GM21367 (cell line): ENCODE measurements around the gene MYL1.

ENCODE experiments used
- ATAC-seq: cut with Tn5 transposase; IDR thresholded peaks from one replicate; pipeline ENCODE4 v1.9.1; 2021; ENCODE audit not compliant: unreplicated experiment

The MYL1 gene

DNA sequence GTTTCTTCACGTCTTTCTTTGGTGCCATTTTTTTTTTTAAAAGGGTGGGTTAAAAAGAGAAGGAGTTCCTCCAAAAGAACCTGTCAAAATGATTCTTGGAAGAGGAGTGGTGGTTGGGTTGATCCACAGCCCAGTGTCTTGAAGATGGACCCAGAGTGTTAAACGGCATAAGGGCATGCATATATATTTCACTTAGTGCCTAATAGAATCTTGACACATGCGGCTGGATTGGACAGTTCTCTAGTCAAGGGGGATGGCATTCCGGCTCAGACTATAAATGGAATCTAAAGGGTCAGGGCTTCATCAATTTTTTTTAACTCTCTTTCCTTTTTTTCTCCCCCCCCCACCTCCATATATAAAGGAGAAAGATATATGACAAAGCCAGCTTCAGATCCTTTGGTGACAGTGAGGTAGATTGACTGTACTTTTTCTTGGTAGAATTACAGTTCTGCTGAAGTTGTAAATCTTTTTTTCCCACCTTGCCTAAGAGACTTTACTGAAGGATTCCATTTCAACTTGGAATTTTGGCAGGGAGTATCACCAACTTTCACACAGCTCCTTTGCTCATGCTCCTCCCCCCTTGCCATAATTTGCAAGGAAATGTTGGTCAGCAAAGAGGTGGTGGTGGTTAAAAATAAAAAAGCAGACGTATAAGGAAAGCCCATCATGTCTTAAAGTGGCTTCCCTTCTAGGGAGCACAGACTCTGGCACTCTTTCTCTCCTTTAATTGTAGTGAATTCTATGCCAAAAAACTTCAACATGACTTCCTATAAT is at the start of gene MYL1:
MYL1 (minus strand) TSS at position 160 of the 774 bp plus-strand sequence; CDS start at position 28, 132 bp downstream.
- ATAC-seq, result no peak

GRCh38 chr2:210363876-210364275 is 48.9 kb upstream of the MYL1 start:
- ATAC-seq, result no peak

- no peak for ATAC-seq
Observed at GRCh38 chr2:210363261-210363660, 48.3 kb upstream of the MYL1 start.

GRCh38 chr2:210360412-210360811 is 45.4 kb upstream of the MYL1 start:
- ATAC-seq, result no peak

- no peak for ATAC-seq
Observed at GRCh38 chr2:210356944-210357343, 42.0 kb upstream of the MYL1 start.

DNA sequence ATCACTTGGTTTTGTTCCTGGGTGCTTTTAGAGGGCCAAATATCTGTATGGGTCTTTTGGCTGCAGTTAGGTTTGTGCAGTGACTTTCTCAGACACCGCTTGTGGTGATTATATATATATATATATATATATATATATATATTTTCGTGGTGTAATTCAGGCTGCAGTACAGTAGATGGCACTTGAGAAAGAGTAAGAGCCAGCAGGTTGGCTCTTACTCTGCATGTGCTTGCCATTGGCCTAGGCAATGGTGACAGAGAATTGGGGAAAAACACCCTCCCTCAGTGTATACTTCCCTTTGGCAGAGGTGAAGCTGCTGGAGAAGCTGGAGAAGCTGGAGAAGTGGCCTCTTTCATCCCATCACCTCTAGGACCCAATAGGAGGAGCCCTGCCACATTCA is 22.2 kb upstream of the MYL1 start:
- ATAC-seq, result no peak

GRCh38 chr2:210324906-210325305 is 9.9 kb upstream of the MYL1 start:
- ATAC-seq, result no peak

DNA sequence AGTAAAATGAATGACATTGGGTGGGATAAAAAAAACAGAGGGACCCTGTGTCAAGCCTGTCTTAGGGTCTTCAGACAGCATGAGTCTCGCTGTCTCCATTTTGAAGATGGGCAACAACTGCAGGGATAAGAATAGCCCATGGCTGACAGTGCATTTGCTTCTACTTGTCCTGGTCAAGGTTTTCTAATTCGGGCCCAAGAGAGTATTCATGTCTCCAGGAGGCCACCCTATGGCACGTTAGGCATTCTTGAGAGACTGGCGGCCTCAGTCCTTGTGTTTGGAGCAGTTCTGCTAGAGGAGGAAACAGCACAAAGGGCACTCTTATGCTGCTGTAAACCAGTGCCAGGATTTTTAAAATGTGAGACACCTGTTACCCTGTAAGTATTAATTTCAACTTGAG is 9.5 kb upstream of the MYL1 start:
- ATAC-seq, result no peak

DNA sequence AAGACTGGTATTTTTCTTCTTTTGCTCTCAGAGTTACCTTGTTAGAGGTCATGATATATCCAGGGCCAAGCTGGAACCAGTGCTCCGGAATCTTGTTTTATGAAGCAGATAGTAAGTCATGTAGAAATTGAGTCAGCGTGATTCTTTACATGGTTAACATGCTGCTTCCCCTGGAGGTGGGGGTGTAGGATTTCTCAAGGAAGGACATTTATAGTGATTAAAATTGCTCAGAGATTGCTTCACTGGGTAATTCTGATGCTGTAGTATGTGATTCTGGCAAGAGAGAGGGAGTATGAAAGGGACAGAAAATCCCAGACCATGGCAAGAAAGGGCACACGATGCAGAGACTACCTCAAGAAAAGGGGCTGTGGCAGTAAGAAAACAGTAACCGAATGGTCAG is 8.0 kb upstream of the MYL1 start:
- no peak for ATAC-seq

DNA sequence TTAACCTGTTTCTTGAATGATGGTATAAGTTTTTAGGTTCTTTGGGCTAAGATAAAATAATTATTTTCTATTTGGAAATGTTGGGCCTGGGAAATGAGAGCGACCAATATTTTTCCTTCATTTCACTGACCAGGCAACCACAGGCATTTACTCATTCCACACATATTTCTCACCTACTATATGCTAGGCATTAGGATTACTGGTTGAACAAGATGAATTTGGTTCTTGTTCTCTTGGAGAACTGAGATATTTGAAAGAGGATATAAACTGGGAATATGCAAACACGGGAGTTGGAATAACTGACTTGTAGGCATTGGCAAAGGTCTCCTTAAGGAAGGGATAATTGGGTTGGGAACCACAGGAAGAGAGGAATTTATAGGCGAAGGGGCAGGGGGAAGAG is 3.9 kb upstream of the MYL1 start:
- ATAC-seq, result no peak

GRCh38 chr2:210318486-210318885 is 3.5 kb upstream of the MYL1 start:
- ATAC-seq, result no peak

DNA sequence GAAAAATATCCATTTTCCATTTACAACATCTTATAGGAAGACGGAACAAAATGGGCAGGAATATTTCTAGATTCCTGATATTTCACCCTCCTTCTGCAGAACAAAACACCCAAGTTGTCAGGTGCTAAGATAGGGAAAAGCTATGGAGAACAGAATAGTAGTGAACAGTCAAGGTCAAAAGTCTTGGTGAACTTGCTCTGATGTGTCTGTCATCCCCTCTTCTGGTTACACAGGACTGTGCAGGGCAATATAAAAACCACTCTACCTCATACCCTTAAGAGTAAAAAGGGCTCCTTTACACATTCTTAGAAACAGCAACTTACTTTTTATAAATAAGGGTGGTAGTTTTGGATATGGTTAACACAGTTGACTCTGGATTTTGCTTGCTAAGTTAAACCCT is 4.4 kb downstream of the MYL1 start:
- no peak for ATAC-seq

- ATAC-seq, result no peak
Observed at GRCh38 chr2:210309548-210310233, 5.3 kb downstream of the MYL1 start.

- ATAC-seq, result no peak
Observed at GRCh38 chr2:210303498-210303897, 11.5 kb downstream of the MYL1 start.

DNA sequence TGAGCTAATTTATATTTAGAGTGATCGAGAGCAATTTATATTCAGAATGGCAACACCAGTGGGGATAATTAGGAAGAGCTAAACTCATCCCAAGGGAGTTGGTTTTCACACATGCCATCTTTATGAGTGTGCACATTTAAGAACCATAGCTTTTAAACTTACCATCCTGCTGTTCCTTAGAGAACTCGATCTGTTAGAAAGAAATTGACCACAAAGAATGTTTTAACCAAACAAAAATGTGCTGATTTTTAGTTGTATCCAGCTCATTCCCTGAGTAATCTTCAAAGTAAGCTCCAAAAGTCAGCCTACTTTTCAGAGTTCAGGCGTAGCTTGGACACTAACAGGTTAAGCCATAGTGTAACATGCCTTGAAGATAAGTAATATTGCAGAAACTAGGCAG is 12.6 kb downstream of the MYL1 start:
- ATAC-seq, result no peak

- no peak for ATAC-seq
Observed at GRCh38 chr2:210299866-210300373, 15.1 kb downstream of the MYL1 start.

GRCh38 chr2:210288408-210288807 is 26.6 kb downstream of the MYL1 start:
- no peak for ATAC-seq

DNA sequence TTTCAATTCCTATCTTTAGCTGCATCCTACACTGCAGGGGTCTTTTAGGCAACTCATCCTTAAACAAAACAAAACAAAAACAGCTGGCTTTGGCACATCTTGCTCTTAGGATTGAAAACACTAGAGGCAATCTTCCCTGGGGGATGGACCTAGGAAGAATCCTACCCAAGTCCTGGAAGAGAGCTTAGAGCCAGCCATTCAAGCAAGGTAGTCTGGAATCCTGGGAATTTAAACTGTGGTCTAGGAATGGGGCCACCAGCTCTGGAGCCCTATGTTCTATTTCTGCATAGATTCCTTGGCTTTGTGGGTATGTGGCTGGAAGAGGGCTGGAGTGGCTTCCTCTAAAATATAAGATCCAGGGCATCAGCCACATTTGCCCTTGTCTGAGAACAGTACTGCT is 27.7 kb downstream of the MYL1 start:
- ATAC-seq, result no peak

- ATAC-seq, result no peak
Observed at GRCh38 chr2:210286123-210286680, 28.8 kb downstream of the MYL1 start.

DNA sequence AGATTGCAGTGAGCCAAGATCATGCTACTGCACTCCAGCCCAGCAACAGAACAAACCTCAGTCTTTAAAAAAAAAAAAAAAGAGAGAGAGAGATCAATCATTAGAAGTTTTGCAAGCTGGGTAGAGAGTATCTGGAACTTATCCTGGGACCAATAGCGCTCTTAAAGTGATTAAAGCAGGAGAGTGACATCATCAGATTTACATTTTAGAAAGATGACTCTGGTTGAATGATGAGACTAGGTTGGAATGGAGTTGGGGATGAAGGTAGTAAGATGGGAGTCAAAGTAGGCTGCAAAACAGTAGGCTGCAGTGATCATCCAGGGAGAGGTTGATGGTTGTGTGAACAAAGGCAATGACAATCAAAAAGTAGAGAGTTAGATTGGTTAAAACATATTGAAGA is 37.8 kb downstream of the MYL1 start:
- ATAC-seq, result no peak

DNA sequence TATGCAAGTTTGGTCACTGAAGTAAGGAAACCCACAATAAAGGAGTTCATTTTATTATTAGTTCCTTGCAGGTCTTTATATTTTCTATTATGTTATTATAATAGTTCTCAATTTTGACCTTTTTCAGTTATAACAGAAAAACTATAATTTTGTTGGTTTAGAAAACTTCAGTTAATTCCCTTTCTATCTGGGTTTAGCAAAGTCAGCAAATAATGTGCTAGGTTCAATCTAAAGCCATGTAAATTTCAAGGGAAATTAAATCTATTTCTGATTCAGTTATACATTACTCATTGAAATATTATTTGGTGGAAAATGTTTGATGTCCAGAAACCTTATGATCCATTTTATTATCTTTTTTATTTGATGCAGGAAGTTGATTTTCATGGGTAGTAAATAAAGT is 43.7 kb downstream of the MYL1 start:
- ATAC-seq, result no peak

- ATAC-seq, result no peak
Observed at GRCh38 chr2:210269148-210269547, 45.8 kb downstream of the MYL1 start.
